GM15510 (cell line): ENCODE measurements around the gene ATP2C2.

Source experiments
- POLR2A ChIP-seq: IDR thresholded peaks from 3 replicates; pipeline ENCODE4 v1.6.1; 2011; ENCODE audit warnings: borderline replicate concordance; ENCODE audit not compliant: insufficient read length; ENCODE audit errors: extremely low read depth

The ATP2C2 gene

DNA sequence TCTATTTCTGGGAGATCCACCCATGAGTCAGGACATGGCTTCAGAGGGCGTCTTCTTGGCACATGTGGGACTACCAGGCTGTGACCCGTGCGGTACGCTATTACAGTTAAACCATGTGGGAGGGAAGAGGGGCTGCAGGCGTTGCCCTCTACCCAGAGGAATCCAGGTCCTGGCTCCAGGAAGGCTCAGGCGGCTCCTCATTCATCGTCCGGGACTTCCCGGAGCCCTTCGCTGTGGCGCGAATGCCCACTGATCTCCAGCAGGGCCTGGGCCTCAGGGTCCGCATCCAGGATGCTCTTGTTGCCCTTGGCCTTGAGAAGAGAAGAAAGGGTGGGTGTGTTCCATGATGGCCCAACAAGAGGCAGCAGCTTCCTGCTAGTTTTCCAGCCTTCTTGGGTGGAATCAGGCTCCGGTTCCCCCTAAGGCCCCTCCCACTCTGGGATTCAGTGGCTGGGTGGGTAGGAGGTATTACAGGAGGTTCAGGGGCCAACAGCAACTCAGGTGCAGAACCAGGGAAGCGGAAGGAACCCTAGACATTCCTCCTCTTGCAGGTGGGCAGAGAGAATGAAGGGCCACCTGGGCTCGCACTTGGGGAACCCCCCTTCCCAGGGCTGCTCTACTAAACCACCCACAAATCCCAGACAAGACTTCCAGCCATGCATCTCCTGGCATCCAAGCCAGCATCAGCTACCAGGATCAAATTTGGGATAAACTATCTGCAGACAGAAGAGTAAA is 111.5 kb downstream of the ATP2C2 start:
- TF ChIP-seq POLR2A: no peak

DNA sequence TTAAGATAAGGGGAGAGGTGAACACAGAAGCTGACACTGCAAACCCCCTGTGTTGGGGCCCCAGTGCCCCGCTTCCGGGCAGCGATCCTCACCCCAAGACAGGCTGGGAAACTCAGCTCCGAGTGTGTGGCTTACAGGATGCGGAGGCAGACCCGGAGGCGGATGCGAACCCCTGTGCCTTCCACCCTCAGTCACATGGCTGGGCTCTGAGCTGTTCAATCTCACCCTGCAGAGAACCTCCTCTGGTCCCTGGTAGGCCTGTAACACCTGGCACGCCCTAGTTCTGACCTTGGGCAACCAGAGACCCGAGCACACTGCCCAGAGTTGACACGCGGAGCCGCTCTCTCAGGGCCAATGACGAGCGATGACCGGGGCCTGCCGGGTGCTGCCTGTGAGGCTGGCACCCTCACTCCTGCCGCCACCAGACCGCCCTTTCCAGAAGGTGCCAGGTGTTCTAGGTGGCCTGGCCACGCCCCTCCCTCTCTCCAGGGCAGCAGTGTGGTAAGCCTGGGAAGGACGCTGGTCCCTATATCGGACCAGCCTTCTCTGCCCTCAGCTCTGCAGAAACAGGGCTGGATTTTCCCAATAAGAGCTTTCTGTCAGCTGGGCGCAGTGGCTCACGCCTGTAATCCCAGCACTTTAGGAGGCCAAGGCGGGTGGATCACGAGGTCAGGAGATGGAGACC is 112.9 kb downstream of the ATP2C2 start:
- no peak for TF ChIP-seq POLR2A

DNA sequence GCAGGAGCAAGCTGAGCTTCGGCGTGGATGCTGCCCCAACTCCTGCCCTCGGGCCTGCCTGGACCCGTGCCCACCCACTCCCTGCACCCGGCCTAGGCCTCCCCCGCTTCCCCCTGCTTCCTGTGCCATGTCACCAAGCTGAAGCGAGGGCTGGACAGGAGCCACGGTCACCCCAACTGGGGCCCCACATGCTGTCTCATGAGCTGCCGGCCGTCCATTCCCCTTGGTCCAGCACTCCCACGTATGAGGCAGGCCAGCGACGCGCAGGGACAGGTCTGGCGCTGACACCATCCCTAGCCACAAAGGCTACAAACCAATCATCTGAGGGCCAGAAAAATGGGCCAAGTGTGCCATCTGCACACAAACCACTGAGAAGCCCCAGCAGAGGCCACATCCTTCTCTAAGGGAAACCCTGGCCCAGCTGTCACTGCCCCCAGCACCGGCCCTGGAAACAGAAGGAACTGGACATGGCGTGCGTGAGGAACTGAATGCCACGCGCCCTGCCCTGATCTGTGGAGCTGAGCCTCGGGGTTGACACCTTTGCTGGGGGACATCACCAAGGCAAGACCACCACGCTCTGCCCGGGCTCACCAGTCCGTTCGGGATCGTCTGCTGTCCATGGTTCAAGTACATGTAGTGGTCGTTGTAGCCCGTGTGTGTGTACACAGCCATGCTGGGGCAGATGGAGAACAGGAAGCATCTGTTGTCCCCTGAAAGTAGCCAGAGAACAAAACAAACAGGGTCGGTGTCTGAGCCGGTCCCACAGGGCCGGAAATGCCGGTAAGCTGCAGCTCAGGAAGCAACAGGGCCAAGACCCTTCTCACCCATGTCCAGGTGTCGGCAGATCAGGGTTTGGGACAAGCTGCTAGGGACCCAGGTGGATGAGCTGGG is 113.9 kb downstream of the ATP2C2 start:
- TF ChIP-seq POLR2A: no peak

DNA sequence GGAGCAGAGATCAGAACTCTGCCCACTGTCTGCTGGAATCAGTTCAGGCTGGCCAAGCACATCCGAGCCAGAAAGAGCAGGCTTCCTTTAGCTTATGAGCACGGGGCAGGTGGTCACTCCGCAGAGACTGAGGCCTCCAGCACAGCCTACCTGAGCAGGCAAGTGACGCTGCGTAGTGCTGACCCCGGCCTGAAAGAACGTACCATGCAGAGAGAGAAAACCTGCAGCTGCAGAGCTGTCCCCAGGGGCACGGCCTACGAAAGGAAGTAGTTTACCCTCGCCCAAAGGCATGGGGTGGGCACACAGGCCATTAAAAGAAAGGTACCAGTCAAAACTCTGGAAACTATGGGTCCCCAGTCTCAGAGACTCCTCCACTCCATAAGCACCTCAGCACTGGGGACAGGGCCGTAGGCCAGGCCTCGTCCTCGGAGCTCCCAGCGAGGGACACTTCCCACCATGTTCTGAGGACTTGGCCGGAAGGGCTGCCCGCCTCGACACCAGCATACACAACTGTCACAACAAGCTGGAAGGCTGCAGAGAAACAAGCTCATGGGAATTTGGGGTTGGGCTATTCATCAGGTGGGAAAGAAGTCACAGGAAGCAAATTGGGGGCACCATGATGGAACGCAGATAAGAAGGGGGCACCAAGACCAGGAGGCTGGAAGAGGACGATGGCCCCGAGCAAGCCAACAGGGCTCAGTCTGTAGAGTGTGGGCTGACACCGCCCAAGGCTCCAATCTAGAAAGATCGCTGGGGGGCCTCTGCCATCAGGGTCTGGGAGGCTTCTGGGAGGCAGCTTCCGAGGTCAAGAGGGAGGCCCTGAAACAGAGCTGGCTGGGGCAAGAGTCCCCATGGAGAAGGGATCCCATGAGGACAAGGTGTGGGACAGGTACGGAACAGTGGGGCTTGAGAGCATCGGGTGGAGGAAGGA is 114.9 kb downstream of the ATP2C2 start:
- no peak for TF ChIP-seq POLR2A

DNA sequence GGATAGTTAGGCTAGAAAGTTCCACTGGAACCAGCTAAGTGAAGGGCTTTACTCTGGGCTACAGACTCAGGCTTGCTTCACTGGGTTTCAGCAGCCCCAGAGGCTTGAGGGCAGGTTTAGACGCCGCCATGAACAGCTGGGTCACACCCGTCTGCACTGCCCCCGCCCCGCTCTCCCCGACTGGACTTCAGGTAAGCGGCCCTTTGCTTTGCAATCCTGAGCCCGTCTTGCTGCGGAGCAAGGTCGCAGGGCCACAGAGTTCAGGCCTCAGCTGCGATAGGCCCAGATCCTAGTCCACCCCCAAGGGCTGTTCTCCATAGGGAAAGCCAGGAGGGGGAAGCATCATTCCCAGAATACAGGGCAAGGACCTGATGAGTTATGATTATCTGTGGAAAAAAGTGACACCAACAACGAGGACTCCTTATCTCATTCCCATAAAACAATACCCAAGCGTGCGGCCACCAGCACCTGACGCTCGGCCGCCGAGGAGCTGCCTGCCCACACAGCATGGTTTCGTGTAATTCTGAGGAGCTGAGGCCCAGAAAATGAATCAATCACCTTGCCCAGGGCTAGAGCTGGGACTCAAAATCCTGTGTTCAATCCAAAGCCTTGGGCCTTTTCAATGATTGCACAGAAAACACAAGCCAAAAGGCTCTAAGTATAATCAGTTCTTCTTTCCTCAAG is 115.7 kb downstream of the ATP2C2 start:
- no peak for TF ChIP-seq POLR2A

DNA sequence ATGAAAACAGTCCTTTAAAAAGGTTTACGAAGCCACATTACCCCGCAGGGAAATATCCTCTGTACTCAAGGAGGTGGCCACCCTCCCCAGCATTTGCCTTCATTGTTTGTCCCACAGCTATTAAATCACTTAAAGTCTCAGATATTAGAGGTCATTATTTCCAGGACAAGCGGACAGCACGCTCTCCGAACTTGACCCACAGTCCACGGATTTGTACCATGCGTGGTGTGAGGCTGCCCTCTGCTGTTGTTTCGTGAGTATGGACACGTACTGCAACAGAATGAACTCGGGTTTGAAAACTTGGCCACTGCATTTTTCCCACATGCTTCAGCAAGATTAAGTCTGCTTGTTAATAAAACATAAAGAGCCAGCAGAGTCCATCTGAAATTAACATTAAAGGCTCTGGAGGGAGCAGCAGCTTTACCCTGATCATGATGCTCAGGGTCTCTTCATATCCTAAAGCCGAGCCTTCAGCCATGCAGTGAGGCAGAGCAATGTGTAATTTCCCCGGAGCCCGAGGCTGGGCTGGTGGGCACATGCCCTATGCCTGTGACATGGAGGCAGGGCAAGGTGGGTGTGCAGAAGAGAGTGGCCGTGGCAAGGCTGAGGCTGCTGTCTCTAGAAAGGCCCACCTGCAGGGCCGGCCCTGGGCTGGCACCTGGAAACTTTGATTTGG is 116.4 kb downstream of the ATP2C2 start:
- TF ChIP-seq POLR2A: no peak

DNA sequence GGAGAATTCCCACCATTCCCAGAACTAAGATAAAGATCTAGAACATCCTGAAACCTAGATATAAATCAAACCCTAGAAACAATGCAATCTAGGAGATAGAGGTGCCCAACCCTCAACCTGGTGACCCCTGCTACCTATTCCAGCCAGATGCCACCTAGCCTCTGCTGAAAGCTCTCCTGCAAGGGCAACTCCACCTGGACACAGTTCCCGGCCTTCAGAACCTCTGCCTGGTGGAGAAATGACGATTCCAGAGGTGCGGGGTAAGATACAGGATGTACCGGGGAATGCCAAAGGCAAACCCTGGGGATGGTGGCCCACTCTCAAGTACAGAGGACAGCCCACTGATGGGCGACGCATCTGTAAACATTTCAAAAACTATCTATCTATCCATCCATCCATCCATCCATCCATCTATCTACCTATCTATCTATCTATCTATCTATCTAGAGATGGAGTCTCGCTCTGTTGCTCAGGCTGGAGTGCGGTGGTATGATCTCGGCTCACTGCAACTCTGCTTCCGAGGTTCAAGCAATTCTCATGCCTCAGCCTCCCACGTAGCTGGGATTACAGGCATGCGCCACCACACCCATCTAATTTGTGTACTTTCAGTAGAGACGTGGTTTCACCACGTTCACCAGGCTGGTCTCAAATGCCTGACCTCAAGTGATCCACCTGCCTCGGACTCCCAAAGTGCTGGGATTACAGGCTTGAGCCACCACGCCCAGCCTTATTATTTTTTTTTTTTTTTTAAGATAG is 117.1 kb downstream of the ATP2C2 start:
- TF ChIP-seq POLR2A: no peak

DNA sequence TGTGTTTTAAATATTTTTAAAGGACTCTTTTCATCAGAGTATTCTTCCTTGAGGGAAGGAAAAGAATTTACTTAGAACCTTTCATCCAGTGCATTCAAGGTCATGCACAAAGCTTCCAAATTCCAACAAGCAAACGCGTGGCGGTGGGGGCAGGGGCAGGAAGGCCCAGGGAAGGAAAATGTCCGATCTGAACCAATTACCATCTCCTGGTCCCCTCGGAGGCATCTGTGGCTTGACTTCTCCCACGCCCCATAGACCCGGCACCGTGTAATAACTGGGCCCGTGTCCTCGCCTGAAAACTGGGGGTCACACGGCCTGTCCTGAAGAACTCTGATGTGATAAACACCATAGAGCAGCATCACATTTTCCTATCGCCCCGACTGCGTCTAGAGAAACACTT is 117.8 kb downstream of the ATP2C2 start:
- no peak for TF ChIP-seq POLR2A

DNA sequence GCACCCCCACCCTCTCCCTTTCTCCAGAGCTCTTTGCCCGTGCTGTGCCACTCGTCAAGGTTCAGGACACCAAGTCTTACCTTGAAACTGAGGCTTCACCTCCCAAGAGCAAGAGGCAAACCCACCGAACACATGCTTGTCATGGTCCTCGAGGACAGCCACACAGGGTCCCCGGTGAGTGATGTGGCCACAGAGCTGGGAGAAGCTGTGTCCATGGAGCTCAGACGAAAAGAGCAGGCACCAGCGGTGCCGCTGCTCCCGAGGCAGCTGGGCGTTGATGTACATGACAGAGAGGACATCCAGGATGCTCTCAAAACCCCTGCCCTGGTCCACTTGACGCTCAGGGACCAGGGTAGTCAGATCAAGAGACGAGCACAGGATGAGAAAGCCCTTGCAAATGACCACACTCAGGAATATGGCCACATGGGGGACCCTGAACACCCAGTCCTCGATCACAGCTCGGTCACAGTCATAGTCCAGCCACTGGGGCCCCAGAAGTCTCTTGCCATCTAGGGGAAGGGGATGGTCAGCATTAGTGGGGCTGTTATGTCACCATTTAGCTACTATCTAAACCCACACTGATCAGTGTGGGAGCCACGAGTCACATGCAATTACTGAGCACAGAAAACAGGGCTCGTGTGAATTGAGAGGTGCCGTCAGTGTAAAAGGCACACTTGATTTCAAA is 118.4 kb downstream of the ATP2C2 start:
- TF ChIP-seq POLR2A: no peak

DNA sequence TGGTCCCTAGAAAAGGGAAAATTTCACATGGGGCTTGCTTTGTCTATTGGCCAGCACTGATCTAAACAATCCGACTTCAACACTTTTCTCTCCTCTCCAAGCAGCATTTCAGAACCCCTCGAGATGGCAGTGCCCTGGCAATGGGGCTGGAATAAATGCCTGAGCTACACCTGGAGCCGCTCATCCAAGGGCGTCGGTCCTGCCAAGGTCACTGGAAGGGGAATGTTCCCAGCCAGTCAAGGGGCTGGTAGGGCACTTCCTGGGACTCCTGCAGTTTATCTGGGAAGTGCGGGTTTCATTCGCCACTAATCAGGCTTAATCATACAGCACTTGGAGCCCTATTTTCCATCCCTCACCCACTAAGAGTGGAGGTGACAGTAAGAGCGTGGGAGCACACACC is 119.0 kb downstream of the ATP2C2 start:
- TF ChIP-seq POLR2A: no peak

DNA sequence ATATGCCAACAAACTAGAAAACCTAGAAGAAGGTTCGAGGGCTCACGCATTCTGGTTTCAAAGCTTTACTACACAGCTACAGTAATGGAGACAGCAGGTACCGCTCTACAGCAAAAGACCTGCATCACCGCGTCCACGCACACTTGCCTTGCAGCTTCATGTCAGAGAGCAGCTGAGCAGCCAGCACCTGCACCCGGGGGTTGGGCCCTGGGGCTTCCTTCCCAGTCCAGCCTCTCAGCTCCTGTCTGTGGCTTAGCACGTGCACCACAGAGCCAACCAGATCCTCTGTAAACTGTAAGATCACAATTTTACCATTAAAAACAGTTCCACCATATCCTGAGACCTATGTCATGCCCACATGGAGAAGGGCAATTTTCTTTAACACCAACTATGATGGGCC is 120.8 kb downstream of the ATP2C2 start:
- TF ChIP-seq POLR2A: no peak

DNA sequence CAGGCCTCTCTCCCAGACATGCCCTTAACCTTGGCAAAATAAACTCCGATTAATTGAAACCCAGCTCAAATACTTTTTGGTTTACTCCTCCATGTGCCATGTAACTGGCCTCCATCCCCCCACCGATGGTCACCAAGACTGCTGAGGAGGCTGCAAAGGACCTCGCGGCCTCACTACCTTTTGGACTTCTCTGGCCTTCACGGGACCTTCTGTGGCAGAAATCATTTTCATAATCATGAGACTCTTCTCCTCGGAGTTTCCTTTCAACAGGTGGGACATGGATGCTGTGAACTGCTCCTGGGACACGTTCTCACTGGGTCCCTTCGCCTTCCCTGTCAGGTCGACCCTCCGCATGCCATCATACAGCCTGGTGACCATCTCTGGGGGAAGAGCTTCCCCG is 127.2 kb downstream of the ATP2C2 start:
- no peak for TF ChIP-seq POLR2A
